Natural killer cell (primary cell): Measurements from ENCODE around the gene HOXA7. TPM values are rescaled to one million over a fixed set of nuclear protein-coding genes. Genes with fewer than 3 reads are reported as not detected.

Experiments used
- ATAC-seq, 3 donors: fragments of 150-1000 bp in 2 of 3; fragments of 200-7000 bp in 1 of 3; cut with Tn5 transposase; 1 replicate in 1 of 3; 2 replicates in 2 of 3; pipeline ENCODE4 v1.10.0; 2021; ENCODE audit warnings: mild to moderate bottlenecking in 2 of 3, moderate library complexity in 2 of 3
- DNase-seq, 2 donors: peaks; one replicate each; pipeline versions ENCODE4 v3.0.0 to v3.0.0-alpha.2; 2013 to 2021; ENCODE audit warnings: mixed read lengths in 1 of 2
- H3K27ac ChIP-seq: one replicate; pipeline ENCODE4 v1.5.1; 2013; ENCODE audit warnings: mild to moderate bottlenecking, low read length
- H3K27me3 ChIP-seq: one replicate; pipeline ENCODE4 v1.6.1; 2013; ENCODE audit warnings: low read length; ENCODE audit not compliant: control insufficient read depth, insufficient read depth
- H3K36me3 ChIP-seq: one replicate; pipeline ENCODE4 v1.6.1; 2013; ENCODE audit warnings: low read length; ENCODE audit not compliant: control insufficient read depth, insufficient read depth
- H3K4me1 ChIP-seq: one replicate; pipeline ENCODE4 v1.6.1; 2013; ENCODE audit warnings: low read length; ENCODE audit not compliant: control insufficient read depth, insufficient read depth
- H3K4me3 ChIP-seq: one replicate; pipeline ENCODE4 v1.5.1; 2013; ENCODE audit warnings: low read length
- H3K9me3 ChIP-seq: one replicate; pipeline ENCODE4 v1.6.1; 2013; ENCODE audit warnings: low read length; ENCODE audit not compliant: control insufficient read depth, insufficient read depth
- H3K27ac Mint-ChIP-seq, 2 donors: one replicate each; pipeline ENCODE4 v1.8.0; 2022; ENCODE audit warnings: mild to moderate bottlenecking in 2 of 2, mixed read lengths in 2 of 2, moderate library complexity in 1 of 2
- H3K27me3 Mint-ChIP-seq, 2 donors: one replicate each; pipeline ENCODE4 v1.8.0; 2022; ENCODE audit warnings: low read depth in 2 of 2, mixed read lengths in 2 of 2
- H3K36me3 Mint-ChIP-seq: one replicate; pipeline ENCODE4 v1.8.0; 2022; ENCODE audit warnings: mixed read lengths
- H3K4me1 Mint-ChIP-seq, 2 donors: one replicate each; pipeline ENCODE4 v1.8.0; 2022; ENCODE audit warnings: mixed read lengths in 2 of 2
- H3K4me3 Mint-ChIP-seq: one replicate; pipeline ENCODE4 v1.8.0; 2022; ENCODE audit warnings: mild to moderate bottlenecking, moderate library complexity, mixed read lengths
- H3K9me3 Mint-ChIP-seq, 2 donors: one replicate each; pipeline ENCODE4 v1.8.0; 2022; ENCODE audit warnings: mixed read lengths in 2 of 2
- CTCF ChIP-seq: fragments of 200-600 bp; IDR thresholded peaks from one replicate; pipeline ENCODE4 v1.8.0; 2022; ENCODE audit warnings: antibody characterized with exemption
- WGBS: methylation state at CpG from one replicate; pipeline ENCODE4 v1.1.7; 2013; ENCODE audit warnings: missing lambda C conversion rate; ENCODE audit not compliant: insufficient coverage; 5-methylcytosine and 5-hydroxymethylcytosine counted together
- intact Hi-C: fragments of 100-400 bp; cut with micrococcal nuclease; formaldehyde crosslinking; loops from one replicate; pipeline ENCODE4 v1.14.2; 2022
- total RNA-seq, 4 donors: library from RNA; stranded (reverse); fragments of 120-200 nt in 1 of 4; gene quantifications; one replicate each; pipeline versions ENCODE4 v1.2.3 to v1.2.4, GENCODE V29; 2013 to 2022

HOXA7 gene
- total RNA-seq, 3 donors from 2014 or later (not counting 1 experiment from before 2014, with no cell fraction given) = not detected

GRCh38 chr7:27112361-27112760 is 44.1 kb downstream of the HOXA7 start:
- H3K27ac Mint-ChIP-seq = no peak overlapping the region
- H3K36me3 Mint-ChIP-seq = no peaks in the 10 kb centered on the region
- H3K4me3 Mint-ChIP-seq = no peak overlapping the region
- ATAC-seq = no peak
- H3K4me1 Mint-ChIP-seq = no peaks in the 10 kb centered on the region
- TF ChIP-seq CTCF = no peak
- no peak for DNase-seq
- WGBS = 91% methylated on average over 4 of the region's 4 CpGs
- H3K27me3 Mint-ChIP-seq = peaks cover 0 to 7% of the 10 kb centered on the region in 2 donors
- no peaks in the 10 kb centered on the region for H3K9me3 Mint-ChIP-seq
- no peaks in the 10 kb centered on the region for H3K4me1 ChIP-seq
- H3K36me3 ChIP-seq = no peaks in the 10 kb centered on the region
- H3K9me3 ChIP-seq = no peaks in the 10 kb centered on the region
- H3K27me3 ChIP-seq = no peaks in the 10 kb centered on the region
- no peak overlapping the region for H3K27ac ChIP-seq
- no peak overlapping the region for H3K4me3 ChIP-seq
- intact Hi-C loops = no loop called here

- Histone ChIP-seq H3K4me1 (no peaks in the 10 kb centered on the region), H3K4me3 (no peak overlapping the region), H3K27ac (no peak overlapping the region), H3K27me3 (no peaks in the 10 kb centered on the region), H3K9me3 (no peaks in the 10 kb centered on the region), H3K36me3 (no peaks in the 10 kb centered on the region)
- no peaks in the 10 kb centered on the region for H3K36me3 Mint-ChIP-seq
- no peaks in the 10 kb centered on the region for H3K9me3 Mint-ChIP-seq
- 89% methylated on average over 3 of the region's 4 CpGs for WGBS
- intact Hi-C loops = no loop called here
- no peaks in the 10 kb centered on the region for H3K4me1 Mint-ChIP-seq
- no peak overlapping the region for H3K4me3 Mint-ChIP-seq
- peaks cover 0 to 7% of the 10 kb centered on the region in 2 donors for H3K27me3 Mint-ChIP-seq
- no peak overlapping the region for H3K27ac Mint-ChIP-seq
- ATAC-seq (no peak), DNase-seq (no peak)
- TF ChIP-seq CTCF = no peak
Measured at GRCh38 chr7:27111751-27112277, 44.7 kb downstream of the HOXA7 start.

GRCh38 chr7:27111042-27111750 is 45.3 kb downstream of the HOXA7 start:
- Histone ChIP-seq H3K9me3 (no peaks in the 10 kb centered on the region), H3K4me1 (no peaks in the 10 kb centered on the region), H3K4me3 (no peak overlapping the region), H3K36me3 (no peaks in the 10 kb centered on the region), H3K27me3 (no peaks in the 10 kb centered on the region), H3K27ac (no peak overlapping the region)
- Mint-ChIP-seq H3K9me3 (no peaks in the 10 kb centered on the region), H3K27me3 (peaks cover 0 to 6% of the 10 kb centered on the region in 2 donors), H3K4me1 (no peaks in the 10 kb centered on the region), H3K4me3 (no peak overlapping the region), H3K27ac (no peak overlapping the region), H3K36me3 (no peaks in the 10 kb centered on the region)
- intact Hi-C loops = no loop called here
- DNase-seq = no peak
- no peak for TF ChIP-seq CTCF
- no peak for ATAC-seq
- 88% methylated on average over 4 of the region's 6 CpGs for WGBS
